Measurements from ENCODE around the gene MGAT1. TPM values are rescaled to one million over a fixed set of nuclear protein-coding genes. Genes with fewer than 3 reads are reported as not detected.

MGAT1 gene
- polyA plus RNA-seq, 2 of the 4 experiments (the other 2 are of a cell fraction) = 53.0 to 61.8 TPM

DNA sequence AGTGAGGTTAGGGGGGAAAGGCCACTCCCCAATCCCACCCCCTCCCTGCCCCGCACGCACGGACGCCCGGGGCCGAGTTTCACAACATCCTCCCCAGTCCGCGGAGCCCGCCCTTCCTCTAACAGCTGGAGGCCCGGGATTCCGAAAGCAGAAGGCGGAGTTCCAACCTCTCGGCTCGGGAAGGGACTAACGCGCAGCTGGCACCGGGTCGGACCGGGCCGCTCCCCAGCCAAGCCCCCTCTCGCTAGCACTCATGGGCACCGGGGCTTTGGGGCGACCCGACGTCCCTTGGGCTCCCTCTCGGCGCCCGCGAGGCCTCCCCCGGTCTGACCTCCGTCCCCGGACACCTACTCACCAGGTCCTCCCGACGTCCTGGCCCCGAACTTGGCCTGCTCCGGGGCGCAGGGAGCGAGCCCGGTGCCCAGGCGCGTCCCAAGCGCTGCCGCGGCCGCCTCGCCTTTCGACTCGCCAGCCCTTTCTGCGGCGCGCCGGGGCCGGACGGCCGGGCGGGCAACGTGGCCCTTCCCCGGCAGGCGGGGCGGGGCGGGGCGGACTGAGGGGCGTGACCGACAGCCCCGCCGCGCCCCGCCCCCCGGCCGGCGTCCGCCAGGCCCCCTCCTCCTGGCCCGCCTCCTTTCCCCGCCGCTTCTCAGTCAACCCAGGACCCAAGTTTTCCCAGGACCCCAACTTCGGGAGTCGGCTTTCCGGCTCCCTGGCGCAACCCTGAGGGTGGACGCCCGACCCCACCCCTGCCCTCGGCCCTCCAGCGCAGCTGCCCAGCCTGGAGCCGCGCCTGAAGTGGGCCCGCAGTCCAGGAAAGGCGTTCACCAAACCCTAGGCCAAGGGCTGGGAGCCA lies at the start of gene MGAT1 (continued):
- no peak for TF ChIP-seq SMC3 (IDR thresholded peaks at IDR 0.05)
- no peak for TF ChIP-seq MAZ (IDR thresholded peaks at IDR 0.05; ENCODE audit: borderline replicate concordance, low read depth, low read length)
- no peak for TF ChIP-seq GATA3 (IDR thresholded peaks at IDR 0.05; ENCODE audit: borderline replicate concordance)
- TF ChIP-seq RAD21 (conservative IDR thresholded peaks at IDR 0.05 in 1 of 2, IDR thresholded peaks at IDR 0.05 in 1 of 2) = no peak
- no peak for TF ChIP-seq FOSL2 (IDR thresholded peaks at IDR 0.05)
- 0 out of 2 replicates have a peak, but pooled peaks have one; percentile 11 for TF ChIP-seq FOSL2 (CRISPR knock-in tag; IDR thresholded peaks at IDR 0.05)
- TF ChIP-seq TP53 (CRISPR knock-in tag; IDR thresholded peaks at IDR 0.05) = peak; percentile 73
- TF ChIP-seq ZNF302 (CRISPR knock-in tag; IDR thresholded peaks at IDR 0.05) = no peak
- no peak for TF ChIP-seq ZC3H11A (IDR thresholded peaks at IDR 0.05)
- no peak for TF ChIP-seq JUNB (IDR thresholded peaks at IDR 0.05)
- TF ChIP-seq FOSB (CRISPR knock-in tag; IDR thresholded peaks at IDR 0.05) = no peak
- no peak for TF ChIP-seq MYC (IDR thresholded peaks at IDR 0.05; ENCODE audit: borderline replicate concordance, low read length)
- TF ChIP-seq, protein P1, sequence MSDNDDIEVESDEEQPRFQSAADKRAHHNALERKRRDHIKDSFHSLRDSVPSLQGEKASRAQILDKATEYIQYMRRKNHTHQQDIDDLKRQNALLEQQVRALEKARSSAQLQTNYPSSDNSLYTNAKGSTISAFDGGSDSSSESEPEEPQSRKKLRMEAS (IDR thresholded peaks at IDR 0.05) = peak; percentile 51
- TF ChIP-seq, protein P2, sequence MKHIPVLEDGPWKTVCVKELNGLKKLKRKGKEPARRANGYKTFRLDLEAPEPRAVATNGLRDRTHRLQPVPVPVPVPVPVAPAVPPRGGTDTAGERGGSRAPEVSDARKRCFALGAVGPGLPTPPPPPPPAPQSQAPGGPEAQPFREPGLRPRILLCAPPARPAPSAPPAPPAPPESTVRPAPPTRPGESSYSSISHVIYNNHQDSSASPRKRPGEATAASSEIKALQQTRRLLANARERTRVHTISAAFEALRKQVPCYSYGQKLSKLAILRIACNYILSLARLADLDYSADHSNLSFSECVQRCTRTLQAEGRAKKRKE (CRISPR knock-in tag; IDR thresholded peaks at IDR 0.05; ENCODE audit: low read depth) = no peak
- 0 out of 2 replicates have a peak, but pooled peaks have one; percentile 72 for TF ChIP-seq TFCP2L1 (CRISPR knock-in tag; IDR thresholded peaks at IDR 0.05)
- TF ChIP-seq EP300 (IDR thresholded peaks at IDR 0.05) = peak in 1 of 2 experiments; percentile 13; a peak in 1 of 5 replicates
- TF ChIP-seq KDM1A (IDR thresholded peaks at IDR 0.05; ENCODE audit: low read depth) = no peak
- TF ChIP-seq FOXS1 (CRISPR knock-in tag; IDR thresholded peaks at IDR 0.05) = no peak
- no peak for TF ChIP-seq KDM5A (IDR thresholded peaks at IDR 0.05)
- peak; percentile 68 to 89; a peak in 3 of 4 replicates for TF ChIP-seq CEBPB (IDR thresholded peaks at IDR 0.05)
- TF ChIP-seq, protein P3, sequence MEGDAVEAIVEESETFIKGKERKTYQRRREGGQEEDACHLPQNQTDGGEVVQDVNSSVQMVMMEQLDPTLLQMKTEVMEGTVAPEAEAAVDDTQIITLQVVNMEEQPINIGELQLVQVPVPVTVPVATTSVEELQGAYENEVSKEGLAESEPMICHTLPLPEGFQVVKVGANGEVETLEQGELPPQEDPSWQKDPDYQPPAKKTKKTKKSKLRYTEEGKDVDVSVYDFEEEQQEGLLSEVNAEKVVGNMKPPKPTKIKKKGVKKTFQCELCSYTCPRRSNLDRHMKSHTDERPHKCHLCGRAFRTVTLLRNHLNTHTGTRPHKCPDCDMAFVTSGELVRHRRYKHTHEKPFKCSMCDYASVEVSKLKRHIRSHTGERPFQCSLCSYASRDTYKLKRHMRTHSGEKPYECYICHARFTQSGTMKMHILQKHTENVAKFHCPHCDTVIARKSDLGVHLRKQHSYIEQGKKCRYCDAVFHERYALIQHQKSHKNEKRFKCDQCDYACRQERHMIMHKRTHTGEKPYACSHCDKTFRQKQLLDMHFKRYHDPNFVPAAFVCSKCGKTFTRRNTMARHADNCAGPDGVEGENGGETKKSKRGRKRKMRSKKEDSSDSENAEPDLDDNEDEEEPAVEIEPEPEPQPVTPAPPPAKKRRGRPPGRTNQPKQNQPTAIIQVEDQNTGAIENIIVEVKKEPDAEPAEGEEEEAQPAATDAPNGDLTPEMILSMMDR (IDR thresholded peaks at IDR 0.05) = no peak
- TF ChIP-seq EHMT2 (IDR thresholded peaks at IDR 0.05; ENCODE audit: low read depth) = no peak
- no peak for TF ChIP-seq BHLHE40 (IDR thresholded peaks at IDR 0.05; ENCODE audit: low read depth, low read length)
- no peak for TF ChIP-seq CBX2 (IDR thresholded peaks at IDR 0.05; ENCODE audit: borderline replicate concordance, low read depth)
- TF ChIP-seq RCOR1 (IDR thresholded peaks at IDR 0.05; ENCODE audit: low read depth, low read length) = no peak
- TF ChIP-seq, protein P4, sequence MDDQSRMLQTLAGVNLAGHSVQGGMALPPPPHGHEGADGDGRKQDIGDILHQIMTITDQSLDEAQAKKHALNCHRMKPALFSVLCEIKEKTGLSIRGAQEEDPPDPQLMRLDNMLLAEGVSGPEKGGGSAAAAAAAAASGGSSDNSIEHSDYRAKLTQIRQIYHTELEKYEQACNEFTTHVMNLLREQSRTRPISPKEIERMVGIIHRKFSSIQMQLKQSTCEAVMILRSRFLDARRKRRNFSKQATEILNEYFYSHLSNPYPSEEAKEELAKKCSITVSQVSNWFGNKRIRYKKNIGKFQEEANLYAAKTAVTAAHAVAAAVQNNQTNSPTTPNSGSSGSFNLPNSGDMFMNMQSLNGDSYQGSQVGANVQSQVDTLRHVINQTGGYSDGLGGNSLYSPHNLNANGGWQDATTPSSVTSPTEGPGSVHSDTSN (IDR thresholded peaks at IDR 0.05) = no peak; the same call in 1 of the 2 replicates
- TF ChIP-seq JUN (IDR thresholded peaks at IDR 0.05) = peak; percentile 62 to 90; a peak in 4 of 5 replicates
- peak; percentile 88 for TF ChIP-seq POLR2A (IDR thresholded peaks at IDR 0.05; ENCODE audit: low read length)

Measured in A549 (cell line).